PC-9 (cell line): ENCODE data around the gene HBG1.

Experiments
- CTCF ChIP-seq: fragments of 200-600 bp; sonication (generic); conservative IDR thresholded peaks from 2 replicates; pipeline ENCODE4 v1.6.1; 2017; ENCODE audit warnings: mixed run types, antibody characterized with exemption, mild to moderate bottlenecking, moderate library complexity
- EZH2 ChIP-seq: fragments of 200-600 bp; sonication (generic); IDR thresholded peaks from 2 replicates; pipeline ENCODE4 v1.8.0; 2017; ENCODE audit warnings: antibody characterized with exemption, low read depth

GRCh38 chr11:5252192-5252918 is 2.7 kb upstream of the HBG1 start:
- TF ChIP-seq CTCF (no peak), EZH2 (no peak)
